MM.1S (cell line): ENCODE data around the gene CNNM4.

Source experiments
- DNase-seq: peaks from one replicate; pipeline ENCODE4 v3.0.0-alpha.2; 2015
- H2AFZ ChIP-seq: fragments of 300-600 bp; sonication (generic); 2 replicates; pipeline ENCODE4 v1.6.0; 2016; ENCODE audit warnings: antibody characterized with exemption, low read length
- H3F3A ChIP-seq: fragments of 300-600 bp; sonication (generic); 2 replicates; pipeline ENCODE4 v1.6.1; 2016; ENCODE audit warnings: mild to moderate bottlenecking, antibody characterized with exemption, low read length, moderate library complexity, mixed read lengths; ENCODE audit not compliant: insufficient read depth
- H3K27ac ChIP-seq: fragments of 300-600 bp; sonication (generic); 2 replicates; pipeline ENCODE4 v1.5.1; 2016; ENCODE audit warnings: mild to moderate bottlenecking, low read length
- H3K27me3 ChIP-seq: fragments of 300-600 bp; sonication (generic); replicated peaks from 2 replicates; pipeline ENCODE4 v1.6.0; 2016; ENCODE audit warnings: low read length; ENCODE audit not compliant: insufficient read depth
- H3K36me3 ChIP-seq: fragments of 300-600 bp; sonication (generic); replicated peaks from 2 replicates; pipeline ENCODE4 v1.6.1; 2016; ENCODE audit warnings: mild to moderate bottlenecking, low read length, mixed read lengths; ENCODE audit not compliant: insufficient read depth
- H3K4me1 ChIP-seq: fragments of 300-600 bp; sonication (generic); 2 replicates; pipeline ENCODE4 v1.6.1; 2016; ENCODE audit warnings: low read length, mixed read lengths
- H3K4me2 ChIP-seq: fragments of 300-600 bp; sonication (generic); 2 replicates; pipeline ENCODE4 v1.6.0; 2016; ENCODE audit warnings: low read depth, low read length
- H3K4me3 ChIP-seq: fragments of 300-600 bp; sonication (generic); 2 replicates; pipeline ENCODE4 v1.5.1; 2016; ENCODE audit warnings: low read length, mixed read lengths
- H3K79me2 ChIP-seq: fragments of 300-600 bp; sonication (generic); 2 replicates; pipeline ENCODE4 v1.6.1; 2016; ENCODE audit warnings: mixed run types, low read length, mixed read lengths
- H3K9ac ChIP-seq: fragments of 300-600 bp; sonication (generic); 2 replicates; pipeline ENCODE4 v1.6.1; 2016; ENCODE audit warnings: low read length, mixed read lengths
- H3K9me2 ChIP-seq: fragments of 300-600 bp; sonication (generic); replicated peaks from 2 replicates; pipeline ENCODE4 v1.6.1; 2016; ENCODE audit warnings: mild to moderate bottlenecking, low read length, mixed read lengths; ENCODE audit not compliant: insufficient read depth
- H3K9me3 ChIP-seq: fragments of 300-600 bp; sonication (generic); replicated peaks from 2 replicates; pipeline ENCODE4 v1.6.1; 2016; ENCODE audit warnings: mild to moderate bottlenecking, low read length, mixed read lengths; ENCODE audit not compliant: insufficient read depth
- H4K20me1 ChIP-seq: fragments of 300-600 bp; sonication (generic); 2 replicates; pipeline ENCODE4 v1.6.1; 2016; ENCODE audit warnings: mild to moderate bottlenecking, low read length, moderate library complexity, mixed read lengths; ENCODE audit not compliant: insufficient read depth
- CTCF ChIP-seq: fragments of 300-600 bp; sonication (generic); IDR thresholded peaks from 2 replicates; pipeline ENCODE4 v1.5.1; 2016; ENCODE audit warnings: antibody characterized with exemption, low read length, mixed read lengths
- EZH2 ChIP-seq: fragments of 300-600 bp; sonication (generic); optimal IDR thresholded peaks from 2 replicates; pipeline ENCODE3; 2017; ENCODE audit warnings: low read depth, mild to moderate bottlenecking, antibody characterized with exemption, low read length, mixed read lengths
- EZH2phosphoT487 ChIP-seq: fragments of 300-600 bp; sonication (generic); IDR thresholded peaks from 2 replicates; pipeline ENCODE4 v1.6.1; 2018; ENCODE audit warnings: antibody characterized with exemption, low read length

The CNNM4 gene

GRCh38 chr2:96772903-96773671 lies 12.4 kb downstream of the CNNM4 start:
- TF ChIP-seq EZH2, result no peak
- TF ChIP-seq EZH2phosphoT487, result no peak
- no peak for TF ChIP-seq CTCF
- Histone ChIP-seq H3K9ac (no peak overlapping the region), H3K9me3 (no peaks in the 10 kb centered on the region), H4K20me1 (no peaks in the 10 kb centered on the region), H3F3A (no peaks in the 10 kb centered on the region), H3K4me1 (no peaks in the 10 kb centered on the region), H3K4me2 (no peak overlapping the region), H2AFZ (no peak overlapping the region), H3K36me3 (no peaks in the 10 kb centered on the region), H3K27me3 (no peaks in the 10 kb centered on the region), H3K9me2 (no peaks in the 10 kb centered on the region), H3K79me2 (no peaks in the 10 kb centered on the region), H3K27ac (no peak overlapping the region), H3K4me3 (no peak overlapping the region)
- no peak for DNase-seq

GRCh38 chr2:96773922-96774321 lies 13.2 kb downstream of the CNNM4 start:
- Histone ChIP-seq H3K27ac (peak overlapping the region; percentile 26; the same call in 1 of the 2 replicates), H3F3A (no peaks in the 10 kb centered on the region), H3K27me3 (no peaks in the 10 kb centered on the region), H2AFZ (peak overlapping the region; percentile 86), H3K4me1 (no peaks in the 10 kb centered on the region), H3K9me3 (no peaks in the 10 kb centered on the region), H3K4me2 (peak overlapping the region; percentile 70), H4K20me1 (no peaks in the 10 kb centered on the region), H3K36me3 (no peaks in the 10 kb centered on the region), H3K4me3 (peak overlapping the region; percentile 54), H3K9me2 (no peaks in the 10 kb centered on the region), H3K79me2 (no peaks in the 10 kb centered on the region), H3K9ac (peak overlapping the region; percentile 29; the same call in 1 of the 2 replicates)
- TF ChIP-seq CTCF (no peak), EZH2 (no peak), EZH2phosphoT487 (no peak)
- DNase-seq, result peak; percentile 50

GRCh38 chr2:96775160-96775559 lies 14.5 kb downstream of the CNNM4 start:
- no peaks in the 10 kb centered on the region for H3K9me3 ChIP-seq
- H3K4me3 ChIP-seq, result no peak overlapping the region
- no peaks in the 10 kb centered on the region for H3K79me2 ChIP-seq
- H2AFZ ChIP-seq, result no peak overlapping the region
- H3K36me3 ChIP-seq, result no peaks in the 10 kb centered on the region
- no peaks in the 10 kb centered on the region for H4K20me1 ChIP-seq
- no peak overlapping the region for H3K4me2 ChIP-seq
- no peak overlapping the region for H3K9ac ChIP-seq
- no peak for DNase-seq
- TF ChIP-seq CTCF, result no peak
- H3K27me3 ChIP-seq, result no peaks in the 10 kb centered on the region
- no peak overlapping the region for H3K27ac ChIP-seq
- H3K9me2 ChIP-seq, result no peaks in the 10 kb centered on the region
- H3F3A ChIP-seq, result no peaks in the 10 kb centered on the region
- H3K4me1 ChIP-seq, result no peaks in the 10 kb centered on the region
